PC-9 (cell line): Measurements from ENCODE around the gene PCSK1N. TPM values are rescaled to one million over a fixed set of nuclear protein-coding genes. Genes with fewer than 3 reads are reported as not detected.
"Not testable (repeated sequence)": the region's sequence is repeated elsewhere in the genome, so short reads cannot be mapped to it uniquely, and the experiment has no call there.

Source experiments
- BruUV-seq: library from RNA; stranded (reverse); fragments of 400-500 nt; replicated peaks from 2 replicates; lab custom pipeline; 2021; lab: Mats Ljungman, UMichigan
- CTCF ChIA-PET: fragments of 300-600 bp; sonication (Branson Sonifier 250); formaldehyde crosslinking; loops from one replicate; lab custom pipeline; 2022; ENCODE audit warnings: antibody characterized with exemption; lab: Charles Lee
- POLR2A ChIA-PET: fragments of 300-600 bp; sonication (Branson Sonifier 250); formaldehyde crosslinking; loops from one replicate; lab custom pipeline; 2022; ENCODE audit warnings: antibody characterized with exemption; ENCODE audit not compliant: unreplicated experiment; lab: Charles Lee
- DNase-seq, 2 experiments: peaks; one replicate each; pipeline versions ENCODE4 v3.0.0 to v3.0.0-alpha.2; 2015 to 2022; ENCODE audit warnings: mixed read lengths in 1 of 2
- H2AFZ ChIP-seq: fragments of 200-600 bp; sonication (generic); 2 replicates; pipeline ENCODE4 v1.8.1; 2017; ENCODE audit warnings: antibody characterized with exemption
- H3F3A ChIP-seq: fragments of 200-600 bp; sonication (generic); 2 replicates; pipeline ENCODE4 v1.8.1; 2017; ENCODE audit warnings: antibody characterized with exemption, mild to moderate bottlenecking, low read depth; ENCODE audit not compliant: insufficient read depth
- H3K27ac ChIP-seq: fragments of 200-600 bp; sonication (generic); 2 replicates; pipeline ENCODE4 v1.6.1; 2016; ENCODE audit warnings: mixed run types
- H3K27me3 ChIP-seq: fragments of 200-600 bp; sonication (generic); 2 replicates; pipeline ENCODE4 v1.6.1; 2016; ENCODE audit warnings: low read depth, mixed run types; ENCODE audit not compliant: insufficient read depth
- H3K36me3 ChIP-seq: fragments of 200-600 bp; sonication (generic); 2 replicates; pipeline ENCODE4 v1.6.1; 2016; ENCODE audit warnings: low read depth, mixed run types
- H3K4me1 ChIP-seq: fragments of 200-600 bp; sonication (generic); replicated peaks from 2 replicates; pipeline ENCODE4 v1.6.1; 2016; ENCODE audit warnings: mixed run types; ENCODE audit not compliant: insufficient read depth
- H3K4me2 ChIP-seq: fragments of 200-600 bp; sonication (generic); 2 replicates; pipeline ENCODE4 v1.6.1; 2017; ENCODE audit warnings: mixed run types
- H3K4me3 ChIP-seq: fragments of 200-600 bp; sonication (generic); 2 replicates; pipeline ENCODE4 v1.6.1; 2016; ENCODE audit warnings: mixed run types
- H3K79me2 ChIP-seq: fragments of 200-600 bp; sonication (generic); 2 replicates; pipeline ENCODE4 v1.6.1; 2017; ENCODE audit warnings: low read depth, mixed run types
- H3K9me2 ChIP-seq: fragments of 200-600 bp; sonication (generic); 2 replicates; pipeline ENCODE4 v1.8.1; 2017; ENCODE audit warnings: mild to moderate bottlenecking; ENCODE audit not compliant: insufficient read depth
- H3K9me3 ChIP-seq: fragments of 200-600 bp; sonication (generic); 2 replicates; pipeline ENCODE4 v1.8.1; 2016; ENCODE audit warnings: low read depth; ENCODE audit not compliant: insufficient read depth
- H4K20me1 ChIP-seq: fragments of 200-600 bp; sonication (generic); 2 replicates; pipeline ENCODE4 v1.8.1; 2017; ENCODE audit not compliant: insufficient read depth
- CTCF ChIP-seq: fragments of 200-600 bp; sonication (generic); conservative IDR thresholded peaks from 2 replicates; pipeline ENCODE4 v1.6.1; 2017; ENCODE audit warnings: mixed run types, antibody characterized with exemption, mild to moderate bottlenecking, moderate library complexity
- EZH2 ChIP-seq: fragments of 200-600 bp; sonication (generic); IDR thresholded peaks from 2 replicates; pipeline ENCODE4 v1.8.0; 2017; ENCODE audit warnings: antibody characterized with exemption, low read depth
- intact Hi-C: fragments of 100-400 bp; cut with micrococcal nuclease; formaldehyde crosslinking; loops from one replicate; pipeline ENCODE4 v1.10.0; 2022; ENCODE audit not compliant: unreplicated experiment
- total RNA-seq: library from RNA; stranded (reverse); gene quantifications from 2 replicates; pipeline ENCODE4 v1.2.3, GENCODE V29; 2021

PCSK1N gene
- total RNA-seq, 1 experiment from 2014 or later: not detected

GRCh38 chrX:48823053-48823452 is 12.4 kb downstream of the PCSK1N start:
- no peaks in the 10 kb centered on the region for H3K9me3 ChIP-seq
- no peak for TF ChIP-seq EZH2
- ChIA-PET POLR2A (no interaction called here), CTCF (no interaction called here)
- H3K36me3 ChIP-seq: no peaks in the 10 kb centered on the region
- no peak for DNase-seq
- no peak overlapping the region for H3K4me2 ChIP-seq
- BruUV-seq: no TSS peak
- intact Hi-C loops: no loop called here
- no peaks in the 10 kb centered on the region for H3F3A ChIP-seq
- H2AFZ ChIP-seq: no peak overlapping the region
- no peaks in the 10 kb centered on the region for H3K27me3 ChIP-seq
- no peak overlapping the region for H3K4me3 ChIP-seq
- H3K9me2 ChIP-seq: no peaks in the 10 kb centered on the region
- H3K27ac ChIP-seq: no peak overlapping the region
- H4K20me1 ChIP-seq: no peaks in the 10 kb centered on the region
- no peaks in the 10 kb centered on the region for H3K79me2 ChIP-seq
- H3K4me1 ChIP-seq: no peaks in the 10 kb centered on the region

- H3K79me2 ChIP-seq, BruUV-seq, H3K27me3 ChIP-seq, H3K9me2 ChIP-seq, H3K9me3 ChIP-seq, H3K4me2 ChIP-seq, DNase-seq, H2AFZ ChIP-seq, H3K27ac ChIP-seq, H4K20me1 ChIP-seq, H3K36me3 ChIP-seq, CTCF ChIA-PET, H3K4me1 ChIP-seq, H3K4me3 ChIP-seq, POLR2A ChIA-PET, intact Hi-C loops, H3F3A ChIP-seq: not testable (repeated sequence)
Measured at GRCh38 chrX:48819394-48819793, 16.0 kb downstream of the PCSK1N start.

GRCh38 chrX:48818866-48819265 is 16.5 kb downstream of the PCSK1N start:
- H3K36me3 ChIP-seq: no peaks in the 10 kb centered on the region
- H2AFZ ChIP-seq: no peak overlapping the region
- intact Hi-C loops: no loop called here
- no peaks in the 10 kb centered on the region for H3K4me1 ChIP-seq
- H3K9me2 ChIP-seq: no peaks in the 10 kb centered on the region
- TF ChIP-seq CTCF (no peak), EZH2 (no peak)
- no peak overlapping the region for H3K4me2 ChIP-seq
- H3K4me3 ChIP-seq: no peak overlapping the region
- BruUV-seq: no TSS peak
- no peaks in the 10 kb centered on the region for H3K27me3 ChIP-seq
- POLR2A ChIA-PET: no interaction called here
- no peak for DNase-seq
- CTCF ChIA-PET: no interaction called here
- no peaks in the 10 kb centered on the region for H3F3A ChIP-seq
- H3K79me2 ChIP-seq: no peaks in the 10 kb centered on the region
- H3K9me3 ChIP-seq: no peaks in the 10 kb centered on the region
- no peak overlapping the region for H3K27ac ChIP-seq
- H4K20me1 ChIP-seq: no peaks in the 10 kb centered on the region

GRCh38 chrX:48818098-48818497 is 17.3 kb downstream of the PCSK1N start:
- CTCF ChIA-PET: no interaction called here
- no peak overlapping the region for H2AFZ ChIP-seq
- TF ChIP-seq EZH2 (no peak), CTCF (no peak)
- H3K27ac ChIP-seq: no peak overlapping the region
- H3K4me3 ChIP-seq: no peak overlapping the region
- no peaks in the 10 kb centered on the region for H3K9me3 ChIP-seq
- no TSS peak for BruUV-seq
- H4K20me1 ChIP-seq: no peaks in the 10 kb centered on the region
- no peaks in the 10 kb centered on the region for H3K4me1 ChIP-seq
- H3K9me2 ChIP-seq: no peaks in the 10 kb centered on the region
- H3K36me3 ChIP-seq: no peaks in the 10 kb centered on the region
- no peak for DNase-seq
- H3K27me3 ChIP-seq: no peaks in the 10 kb centered on the region
- intact Hi-C loops: no loop called here
- no peak overlapping the region for H3K4me2 ChIP-seq
- H3F3A ChIP-seq: no peaks in the 10 kb centered on the region
- H3K79me2 ChIP-seq: no peaks in the 10 kb centered on the region
- POLR2A ChIA-PET: no interaction called here
